Occipital lobe (tissue), 2 donors: ENCODE data around the gene CHTF8. TPM values are rescaled to one million over a fixed set of nuclear protein-coding genes. Genes with fewer than 3 reads are reported as not detected.

Experiments
- DNase-seq: peaks from one replicate; lab custom pipeline; 2025; lab: John Stamatoyannopoulos, UW
- total RNA-seq: library from RNA; depleted of rRNA; stranded (reverse); fragments of >200 nt; gene quantifications from one replicate; pipeline ENCODE4 v1.2.3, GENCODE V29; 2014

Gene CHTF8
- total RNA-seq, 1 donor from 2014 or later, result 37.7 TPM

DNA sequence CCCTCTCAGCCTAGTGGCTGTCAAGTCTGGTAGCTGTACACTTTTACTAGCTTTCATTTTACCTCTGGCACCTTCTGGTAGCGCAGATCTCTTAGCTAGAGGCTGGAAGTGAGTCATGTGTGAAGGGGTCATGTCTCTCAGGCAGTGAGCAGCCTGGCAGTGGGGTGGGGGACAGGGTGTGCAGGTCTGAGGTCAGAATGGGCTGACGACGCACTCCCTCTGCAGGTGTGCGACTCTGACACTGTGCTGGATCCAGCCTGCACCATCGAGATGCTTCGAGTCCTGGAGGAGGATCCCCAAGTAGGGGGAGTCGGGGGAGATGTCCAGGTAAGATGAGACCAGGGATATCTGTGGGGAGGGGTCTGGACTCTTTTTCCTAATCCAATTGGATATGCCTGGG lies 19.2 kb downstream of the CHTF8 start:
- no peak for DNase-seq

DNA sequence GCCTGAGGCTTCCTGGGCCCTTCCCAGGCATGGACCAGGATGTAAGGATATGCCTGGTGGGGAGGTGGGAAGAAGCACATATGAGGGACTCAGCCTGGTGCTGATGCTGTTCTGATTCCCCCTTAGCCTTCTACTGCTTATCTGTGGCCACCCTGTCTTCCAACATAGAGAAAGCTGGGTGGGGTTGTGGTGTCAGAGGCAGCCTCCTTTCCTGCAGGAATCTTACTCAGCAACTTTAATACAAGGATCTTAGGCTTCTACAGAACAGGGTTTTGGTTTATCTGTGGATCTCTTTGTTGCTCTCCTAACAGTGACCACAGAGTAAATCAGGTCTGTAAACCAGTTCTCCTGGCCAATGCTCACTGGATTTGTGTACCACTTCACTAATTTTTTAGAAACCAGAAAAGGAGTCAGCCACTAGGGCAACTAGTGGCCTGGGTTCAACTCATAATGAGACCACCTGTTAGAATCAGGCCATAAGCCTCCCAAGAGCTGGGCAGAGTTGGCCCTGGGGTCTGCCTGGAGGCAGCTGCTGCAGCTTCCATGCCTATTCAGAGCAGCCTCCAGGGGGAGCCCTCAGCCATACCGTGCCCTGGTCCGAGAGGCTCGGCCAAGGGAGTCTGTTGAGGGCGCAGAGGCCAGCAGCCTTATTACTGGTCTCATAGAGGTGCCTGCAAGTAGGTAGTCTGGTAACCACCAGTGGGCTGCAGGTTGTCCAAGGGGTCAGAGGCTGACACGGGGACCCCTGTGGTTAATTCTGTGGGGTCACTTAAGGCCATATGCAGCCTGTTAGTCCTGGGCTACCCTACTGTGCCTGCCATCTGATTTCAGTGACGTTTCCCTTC lies 19.9 kb downstream of the CHTF8 start:
- DNase-seq, result no peak

- no peak for DNase-seq
Observed at GRCh38 chr16:69111876-69112230, 20.5 kb downstream of the CHTF8 start.

- DNase-seq, result no peak
Observed at GRCh38 chr16:69111216-69111875, 21.0 kb downstream of the CHTF8 start.

GRCh38 chr16:69110406-69110805 lies 22.0 kb downstream of the CHTF8 start:
- no peak for DNase-seq

GRCh38 chr16:69109486-69110270 lies 22.7 kb downstream of the CHTF8 start:
- DNase-seq, result no peak

DNA sequence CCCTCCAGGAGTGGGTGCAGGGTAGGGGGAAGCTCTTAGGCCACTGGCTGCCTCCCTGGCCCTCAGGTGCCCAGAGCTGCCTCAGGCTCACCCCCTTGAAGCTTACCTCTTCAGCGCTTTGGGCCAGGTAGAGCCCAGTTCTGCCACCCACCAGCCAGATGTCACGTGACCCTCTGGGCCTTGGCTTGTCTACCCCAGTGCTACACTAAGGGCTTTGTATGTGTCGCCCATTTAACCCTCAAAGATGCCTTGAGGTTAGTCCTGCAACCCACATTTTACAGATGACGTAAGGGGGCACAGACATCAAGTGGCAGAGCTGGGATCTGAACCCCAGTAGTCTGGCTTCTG lies 23.5 kb downstream of the CHTF8 start:
- no peak for DNase-seq

DNA sequence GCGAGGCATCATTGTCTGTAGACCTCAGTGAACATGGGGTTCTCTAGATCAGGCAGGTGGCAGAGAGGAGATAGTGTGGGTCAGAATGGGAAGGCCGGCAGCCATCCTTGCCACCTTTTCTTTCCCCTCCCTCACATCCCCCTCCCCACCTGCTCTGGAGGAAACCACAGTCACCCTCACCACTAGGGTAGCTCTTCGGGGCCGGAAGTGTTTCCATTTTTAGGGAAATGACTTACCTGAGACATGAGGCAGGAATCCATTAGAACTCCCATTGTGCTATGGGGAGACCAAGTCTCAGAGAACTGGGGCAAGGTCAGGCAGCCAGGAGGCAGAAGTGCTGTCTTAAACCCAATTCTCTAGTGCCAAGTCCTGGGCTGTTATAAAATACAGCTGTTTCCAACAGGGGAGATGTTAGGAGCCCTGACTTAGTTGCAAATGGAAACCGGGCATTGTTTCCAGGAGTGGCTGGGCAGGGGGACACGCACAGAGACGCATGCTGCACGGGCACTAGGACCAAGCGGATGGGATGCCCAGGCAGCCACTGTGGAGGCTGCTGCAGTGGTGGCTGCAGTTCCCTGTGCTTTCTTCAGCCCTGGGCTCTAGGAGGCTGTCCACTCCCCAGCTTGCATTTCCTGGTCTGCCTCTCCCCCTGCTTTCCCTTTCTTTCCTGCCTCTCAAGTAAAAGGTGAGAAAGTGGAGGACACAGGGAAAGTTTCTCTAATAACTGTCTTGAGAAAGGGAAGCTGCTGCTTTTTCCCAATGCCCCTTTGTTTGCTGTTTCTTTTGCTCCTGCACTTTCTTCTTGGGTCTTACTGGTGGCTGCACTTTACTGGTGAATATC lies 24.1 kb downstream of the CHTF8 start:
- no peak for DNase-seq

DNA sequence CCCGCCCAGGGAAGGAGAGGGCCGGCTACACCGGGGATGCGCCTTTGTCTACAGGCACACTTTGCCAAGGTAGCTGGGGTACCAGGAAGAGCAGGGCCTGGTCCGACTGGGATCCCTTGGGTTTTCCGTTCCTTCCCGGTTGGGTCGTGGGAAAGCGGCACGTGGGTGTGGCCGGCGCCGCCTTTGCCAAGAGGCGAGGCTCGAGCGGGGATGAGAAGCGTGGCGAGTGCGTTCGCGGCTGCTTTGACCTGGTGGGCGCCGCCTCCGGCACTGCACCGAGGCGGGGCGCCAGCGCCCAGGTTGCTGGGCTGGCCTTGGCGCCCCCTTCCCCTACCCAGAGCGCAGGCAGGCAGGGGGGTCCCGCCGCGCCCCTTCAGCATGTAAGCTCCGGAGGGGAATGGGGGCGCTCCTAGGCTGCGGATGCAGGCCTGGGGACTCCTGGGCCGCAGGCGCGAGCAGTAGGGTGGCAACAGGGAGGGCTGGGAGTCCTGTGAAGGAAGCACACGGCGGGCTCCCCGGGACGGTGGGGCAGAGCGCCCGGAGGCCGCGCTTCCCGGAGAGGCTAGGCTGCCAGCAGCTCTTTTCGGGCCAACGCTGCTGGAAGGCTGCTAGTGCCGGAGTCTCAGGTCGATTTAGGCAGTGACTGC lies 24.9 kb downstream of the CHTF8 start:
- DNase-seq, result no peak

DNA sequence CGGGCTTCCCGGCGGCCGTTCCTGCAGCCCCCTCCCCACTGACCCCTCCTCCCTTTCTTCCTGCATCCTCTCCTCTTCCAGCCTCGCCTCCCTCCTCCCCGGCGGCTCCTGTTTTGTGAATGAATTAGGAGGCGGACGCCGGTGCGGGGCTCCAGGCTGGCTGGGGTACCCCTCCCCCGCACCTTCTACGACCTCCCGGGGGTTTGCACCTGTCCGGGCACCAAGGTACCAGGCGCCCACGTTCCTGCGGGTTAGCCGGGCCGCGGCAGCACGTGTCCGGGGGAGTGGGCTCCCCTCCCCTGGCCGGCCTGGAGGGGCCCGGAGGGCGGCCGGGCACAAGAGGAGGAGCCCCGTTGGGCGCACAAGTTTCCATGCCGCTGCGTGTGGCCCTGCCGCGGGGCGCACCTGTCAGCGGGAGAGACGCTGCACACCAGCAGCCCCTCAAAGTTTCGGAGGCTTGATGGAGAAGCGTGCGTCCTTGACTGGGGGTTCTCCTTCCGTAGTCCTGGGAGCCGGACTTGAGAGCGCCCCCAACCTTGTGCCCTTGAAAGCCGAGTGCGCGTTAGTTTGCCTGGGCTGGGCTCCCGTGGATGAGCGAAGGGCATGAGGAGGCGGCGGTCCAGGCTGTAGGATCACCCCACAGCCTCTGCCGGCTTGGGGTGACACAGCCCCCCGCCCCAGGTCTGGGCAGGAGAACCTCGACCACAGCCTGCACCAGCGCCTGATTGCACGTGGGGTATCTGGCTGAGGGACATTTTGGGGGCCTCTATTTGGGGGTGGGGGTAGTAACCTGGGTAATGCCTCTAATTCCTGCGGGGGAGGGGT lies 25.7 kb downstream of the CHTF8 start:
- DNase-seq, result no peak

- no peak for DNase-seq
Observed at GRCh38 chr16:69105501-69106361, 26.7 kb downstream of the CHTF8 start, which contains the start of gene HAS3. Gene HAS3 (plus strand): TSS chr16:69105653. CDS start chr16:69109396, 3,743 bp downstream.

GRCh38 chr16:69100071-69100691 lies 32.2 kb downstream of the CHTF8 start:
- DNase-seq, result no peak

DNA sequence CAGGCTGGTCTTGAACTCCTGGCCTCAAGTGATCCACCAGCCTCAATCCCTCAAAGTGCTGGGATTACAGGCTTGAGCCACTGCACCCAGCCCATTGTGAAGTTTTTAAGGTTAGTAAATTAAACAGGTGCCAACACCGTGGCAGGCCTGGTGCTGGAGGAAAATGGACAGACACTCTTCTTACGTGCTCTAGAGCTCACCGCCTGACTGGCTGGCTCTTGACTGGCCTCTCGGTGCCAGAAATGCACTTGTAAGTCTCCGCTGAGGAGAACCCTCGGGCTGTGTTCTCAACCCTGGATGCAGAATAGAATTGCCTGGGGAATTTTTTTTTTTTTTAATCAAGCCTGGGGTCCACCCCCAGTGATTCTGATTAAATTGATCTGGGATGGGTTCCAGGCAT lies 37.2 kb downstream of the CHTF8 start:
- no peak for DNase-seq

DNA sequence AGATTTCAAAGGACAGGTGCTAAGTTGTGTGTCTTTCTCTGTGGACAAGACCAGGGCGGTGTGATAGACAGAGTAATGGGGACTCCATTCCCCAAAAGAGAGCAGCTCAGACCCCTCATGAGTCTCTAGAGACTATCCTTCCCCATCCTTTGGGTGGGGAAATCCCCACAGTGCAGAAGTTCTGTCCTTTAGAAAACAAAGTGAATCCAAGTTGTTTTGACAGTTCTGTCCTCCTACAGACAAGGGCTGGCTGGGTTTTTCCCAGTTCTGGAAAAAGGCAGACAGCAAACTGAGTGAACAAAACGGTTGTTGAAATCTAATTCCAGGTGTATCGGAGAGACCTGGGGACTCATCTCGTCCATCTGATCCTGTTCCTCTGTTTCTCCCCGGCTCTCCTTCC lies 37.9 kb downstream of the CHTF8 start:
- DNase-seq, result no peak

DNA sequence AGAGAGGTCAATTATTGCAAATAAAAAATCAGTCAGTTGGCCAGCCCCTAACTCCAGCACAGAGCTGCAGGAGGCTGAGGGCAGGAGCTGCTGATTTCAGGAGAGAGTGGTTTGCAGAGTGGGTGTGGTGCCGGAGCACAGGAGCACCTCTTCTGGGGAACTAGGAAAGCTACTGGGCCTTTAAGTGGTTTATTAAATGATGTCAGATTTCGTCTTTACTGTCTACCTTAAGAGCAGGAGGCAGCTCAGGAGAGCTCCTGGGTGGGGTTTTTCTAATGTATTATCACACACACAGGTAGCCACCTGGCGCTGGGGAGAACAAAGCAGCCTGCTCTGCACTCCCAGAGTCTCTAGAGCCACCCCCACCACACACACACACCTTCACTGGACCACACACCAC lies 38.4 kb downstream of the CHTF8 start:
- DNase-seq, result no peak

DNA sequence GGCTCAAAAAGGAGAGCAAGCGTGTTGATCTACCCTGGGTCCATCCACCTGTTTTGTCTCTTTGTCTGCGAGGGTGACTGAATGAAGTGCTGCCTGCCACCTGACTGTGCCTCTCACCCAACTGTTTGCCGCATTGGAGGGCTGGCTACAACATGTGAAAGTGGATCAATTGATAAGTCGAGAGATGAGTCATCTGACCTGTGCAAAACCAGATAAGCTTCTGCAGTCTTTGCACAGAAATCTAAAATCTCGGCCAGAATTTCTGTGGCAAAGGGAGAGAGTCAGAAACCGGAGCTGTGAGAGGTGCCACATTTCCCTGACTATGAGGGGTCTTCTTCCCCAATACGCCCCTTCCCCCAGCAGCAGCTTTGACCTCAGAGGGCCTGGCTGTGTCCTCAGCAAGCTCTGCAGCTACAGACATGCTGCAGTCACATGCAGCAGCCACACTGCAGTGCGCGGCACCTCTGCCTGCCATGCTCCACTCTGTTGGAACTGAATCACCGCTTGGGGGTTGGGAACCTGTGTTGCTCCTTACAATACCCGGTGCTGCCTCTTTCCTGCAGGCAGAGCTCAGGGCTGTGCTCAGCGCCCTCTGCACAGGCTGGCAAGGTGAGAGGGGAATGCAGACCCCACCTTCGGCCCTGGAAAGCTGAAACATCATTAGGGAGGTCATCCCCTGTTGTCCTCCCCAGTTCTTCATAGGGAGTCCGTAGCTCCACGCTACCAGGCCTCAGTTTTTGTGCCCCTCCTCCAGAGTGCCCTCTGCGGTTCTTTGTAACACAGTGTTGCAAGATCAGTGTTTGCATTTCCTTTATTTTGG lies 43.1 kb downstream of the CHTF8 start:
- DNase-seq, result no peak

- DNase-seq, result no peak
Observed at GRCh38 chr16:69088684-69089083, 43.7 kb downstream of the CHTF8 start.

DNA sequence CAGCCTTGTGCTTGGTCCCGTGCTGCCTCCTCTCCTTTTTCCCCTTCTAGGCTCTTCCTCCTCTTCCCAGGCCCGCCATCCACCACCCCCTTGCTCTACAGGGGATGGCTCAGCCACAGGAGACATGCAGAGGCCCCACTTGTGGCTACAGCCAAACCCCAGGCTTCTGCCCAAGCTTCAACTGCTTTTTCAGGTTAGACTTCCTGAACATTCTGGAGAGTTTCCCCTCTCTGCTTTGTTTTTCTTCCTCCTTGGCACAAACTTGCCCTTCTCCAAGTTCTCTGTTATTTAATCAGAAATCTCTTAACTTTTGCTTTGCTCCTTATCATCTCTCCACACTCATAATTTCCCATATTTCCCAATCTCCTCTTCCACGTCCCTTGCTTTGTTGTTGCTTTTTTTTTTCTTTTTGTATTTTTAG lies 45.2 kb downstream of the CHTF8 start:
- DNase-seq, result no peak
